HG03378 (cell line): ENCODE data around the gene NFILZ.
"Not testable (repeated sequence)": the region's sequence is repeated elsewhere in the genome, so short reads cannot be mapped to it uniquely, and the experiment has no call there.

Source experiments
- ATAC-seq: cut with Tn5 transposase; IDR thresholded peaks from one replicate; pipeline ENCODE4 v1.9.1; 2021; ENCODE audit warnings: mild to moderate bottlenecking, moderate library complexity; ENCODE audit not compliant: unreplicated experiment

Gene NFILZ

DNA sequence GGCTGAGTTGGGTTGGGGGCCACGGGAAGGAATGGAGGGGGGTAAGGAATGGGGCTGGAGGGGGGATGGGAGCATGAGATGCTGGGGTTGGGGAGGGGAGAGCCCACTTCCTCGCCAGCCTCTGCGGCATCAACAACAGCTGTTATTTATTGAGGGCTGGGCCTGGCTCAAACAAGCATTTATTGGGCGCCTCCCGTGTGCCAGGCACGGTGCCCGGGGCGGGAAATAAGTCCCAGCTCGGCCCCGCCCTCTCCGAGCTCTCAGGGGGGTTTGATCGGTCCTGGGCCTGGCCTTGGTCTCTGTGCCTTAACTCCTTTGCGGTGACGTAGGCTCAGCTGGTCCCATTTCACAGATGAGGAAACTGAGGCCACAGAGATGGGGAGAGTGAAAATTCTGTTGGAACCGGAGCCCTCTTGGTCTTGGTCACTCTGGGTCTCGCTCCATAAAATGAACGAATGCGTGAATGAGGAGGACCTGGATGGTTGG lies 19.0 kb upstream of the NFILZ start:
- ATAC-seq: no peak

DNA sequence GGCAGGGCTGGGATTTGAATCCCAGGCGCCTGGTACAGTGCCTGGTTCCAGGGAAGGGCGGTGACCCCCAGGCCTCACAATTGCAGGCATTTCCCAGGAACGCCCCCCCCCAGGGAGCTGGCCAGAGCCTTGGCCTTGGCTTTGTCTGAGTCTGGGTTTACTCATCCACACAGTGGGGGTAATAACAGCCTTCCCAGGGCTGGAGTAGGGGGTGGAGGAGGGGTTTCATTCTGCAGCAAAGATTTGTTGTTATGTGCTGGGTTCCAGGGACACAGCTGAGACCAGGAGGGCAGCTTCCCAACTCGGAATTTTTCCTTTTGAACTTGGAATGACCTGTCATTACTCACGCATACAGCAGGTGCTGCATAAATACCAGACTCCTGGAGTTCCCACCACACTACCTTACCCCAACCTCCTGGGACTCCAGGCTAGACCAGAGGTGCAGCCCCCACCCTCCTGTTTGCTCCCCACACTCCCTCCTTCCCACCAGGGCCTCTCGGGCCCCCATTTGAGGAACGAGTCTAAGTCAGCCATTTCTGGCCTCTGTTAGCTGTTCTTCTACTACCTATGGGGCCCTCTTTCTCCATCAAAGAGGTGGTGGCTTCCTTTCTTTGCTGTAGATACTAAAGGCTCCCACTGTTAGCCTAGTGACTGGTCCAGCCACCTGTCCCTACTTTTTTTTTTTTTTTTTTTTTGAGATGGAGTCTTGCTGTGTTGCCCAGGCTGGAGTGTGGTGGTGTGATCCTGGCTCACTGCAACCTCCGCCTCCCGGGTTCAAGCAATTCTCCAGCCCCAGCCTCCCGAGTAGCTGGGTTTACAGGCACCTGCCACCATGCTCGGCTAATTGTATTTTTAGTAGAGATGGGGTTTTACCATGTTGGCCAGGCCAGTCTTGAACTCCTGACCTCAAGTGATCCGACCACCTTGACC lies 18.3 kb upstream of the NFILZ start:
- no peak for ATAC-seq

DNA sequence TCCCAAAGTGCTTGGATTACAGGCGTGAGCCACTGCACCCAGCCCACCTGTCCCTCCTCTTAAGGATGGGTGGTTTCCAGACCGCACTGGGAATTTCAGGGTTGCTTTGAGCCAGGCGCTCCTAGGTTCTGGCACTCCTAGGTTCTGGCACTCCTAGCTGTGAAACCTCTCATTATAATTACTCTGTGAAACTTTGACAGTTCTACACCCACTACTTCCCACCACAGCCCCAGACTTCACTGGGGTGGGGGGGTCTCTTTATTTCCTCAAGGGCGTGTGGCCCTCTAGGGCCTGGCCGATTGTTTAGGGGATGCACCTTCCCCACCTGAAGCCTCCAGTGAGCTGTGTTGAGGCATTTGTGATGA lies 17.6 kb upstream of the NFILZ start:
- no peak for ATAC-seq

GRCh38 chr19:8614455-8614854 lies 16.0 kb upstream of the NFILZ start:
- no peak for ATAC-seq

DNA sequence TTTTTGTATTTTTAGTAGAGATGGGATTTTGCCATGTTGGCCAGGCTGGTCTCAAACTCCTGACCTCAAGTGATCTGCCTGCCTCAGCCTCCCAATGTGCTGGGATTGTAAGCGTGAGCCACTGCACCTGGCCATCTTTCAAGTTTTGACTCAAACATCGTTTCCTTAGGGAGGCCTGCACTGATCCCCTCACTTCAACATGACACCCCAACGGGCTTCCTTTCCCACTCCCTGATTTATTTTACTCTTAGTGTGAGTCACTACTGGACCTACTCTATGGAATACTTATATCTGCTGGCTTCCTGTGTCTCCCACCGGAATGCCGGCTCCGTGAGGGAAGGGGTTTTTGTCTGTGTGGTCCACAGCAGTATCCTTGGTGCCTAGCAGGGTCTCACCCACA lies 15.4 kb upstream of the NFILZ start:
- no peak for ATAC-seq

DNA sequence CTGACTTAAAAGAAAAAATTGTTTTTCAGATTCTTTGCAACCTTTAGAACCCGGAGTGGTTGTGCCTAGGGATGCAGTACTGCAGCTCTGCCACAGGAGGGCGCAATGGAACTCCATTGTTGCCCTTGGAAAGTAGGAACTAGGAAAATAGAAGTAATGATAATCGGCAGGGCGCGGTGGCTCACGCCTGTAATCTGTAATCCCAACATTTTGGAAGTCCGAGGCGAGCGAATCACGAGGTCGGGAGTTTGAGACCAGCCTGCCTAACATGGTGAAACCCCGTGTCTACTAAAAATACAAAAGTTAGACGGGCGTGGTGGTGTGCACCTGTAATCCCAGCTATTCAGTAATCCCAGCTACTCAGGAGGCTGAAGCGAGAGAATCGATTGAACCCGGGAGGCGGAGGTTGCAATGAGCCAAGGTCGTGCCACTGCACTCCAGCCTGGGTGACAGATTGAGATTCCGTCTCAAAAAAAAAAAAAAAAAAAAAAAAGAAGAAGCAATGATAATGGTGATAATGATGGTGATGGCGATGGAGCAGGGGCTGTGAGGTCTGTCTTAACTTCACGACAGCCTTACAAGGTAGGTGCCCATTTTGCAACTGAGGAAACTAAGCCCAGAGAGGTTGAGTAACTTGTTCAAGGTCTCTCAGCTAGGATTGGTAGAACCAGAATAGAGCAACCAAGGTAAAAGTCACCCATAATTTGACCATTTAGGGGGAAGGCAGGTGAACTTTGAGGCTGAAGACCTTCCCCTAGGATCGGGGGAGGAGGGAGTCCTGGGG lies 14.4 kb upstream of the NFILZ start:
- ATAC-seq: no peak

DNA sequence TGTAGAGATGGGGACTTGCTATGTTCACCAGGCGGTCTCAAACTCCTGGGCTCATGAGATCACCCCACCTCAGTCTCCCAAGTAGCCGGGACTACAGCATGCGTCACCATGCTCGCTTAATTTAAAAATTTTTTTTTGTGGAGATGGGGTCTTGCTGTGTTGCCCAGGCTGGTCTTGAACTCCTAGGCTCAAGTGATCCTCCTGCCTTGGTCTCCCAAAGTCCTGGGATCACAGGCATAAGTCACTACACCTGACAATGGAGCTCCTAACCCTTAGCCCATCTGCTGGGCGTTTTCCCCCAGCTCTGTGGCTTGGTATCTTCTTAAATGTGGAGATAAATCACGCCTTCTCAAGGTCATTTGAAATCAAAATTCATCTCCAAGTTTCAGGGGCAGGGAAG lies 13.6 kb upstream of the NFILZ start:
- no peak for ATAC-seq

GRCh38 chr19:8617325-8617724 lies 13.1 kb upstream of the NFILZ start:
- ATAC-seq: not testable (repeated sequence)

DNA sequence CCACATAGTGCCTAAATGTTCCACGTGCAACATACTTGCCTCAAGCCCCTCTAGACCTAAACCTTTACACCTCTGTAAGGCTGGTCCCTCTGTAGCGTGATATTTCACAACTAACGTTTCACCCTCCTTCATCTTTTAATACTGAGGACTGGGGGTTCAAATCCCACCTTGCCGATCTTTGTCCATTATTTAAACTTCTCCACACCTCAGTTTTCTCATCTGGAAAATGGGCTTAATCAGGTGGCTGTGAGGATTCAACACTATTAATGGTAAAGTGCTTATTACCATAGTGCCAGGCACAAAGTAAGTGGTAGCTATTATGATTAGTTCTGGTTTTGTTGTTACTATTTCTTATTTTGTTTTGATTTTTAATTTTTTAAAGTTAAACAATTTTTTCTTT lies 12.4 kb upstream of the NFILZ start:
- no peak for ATAC-seq

GRCh38 chr19:8618751-8619150 lies 11.7 kb upstream of the NFILZ start:
- ATAC-seq: no peak

- ATAC-seq: not testable (repeated sequence)
Measured at GRCh38 chr19:8622886-8623285, 7.5 kb upstream of the NFILZ start.

DNA sequence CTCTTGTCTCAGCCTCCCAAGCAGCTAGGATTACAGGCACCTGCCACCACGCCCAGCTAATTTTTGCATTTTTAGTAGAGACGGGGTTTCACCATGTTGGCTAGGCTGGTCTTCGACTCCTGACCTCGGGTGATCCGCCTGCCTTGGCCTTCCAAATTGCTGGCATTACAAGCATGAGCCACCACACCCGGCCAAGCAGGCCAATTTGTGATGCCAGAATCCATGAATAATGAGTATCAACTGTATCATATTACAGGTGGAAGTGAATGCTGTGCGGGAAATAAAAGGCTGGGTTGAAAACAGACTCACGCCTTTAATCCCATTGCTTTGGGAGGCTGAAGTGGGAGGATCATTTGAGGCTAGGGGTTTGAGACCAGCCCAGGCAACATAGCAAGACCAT lies 3.6 kb upstream of the NFILZ start:
- ATAC-seq: no peak

DNA sequence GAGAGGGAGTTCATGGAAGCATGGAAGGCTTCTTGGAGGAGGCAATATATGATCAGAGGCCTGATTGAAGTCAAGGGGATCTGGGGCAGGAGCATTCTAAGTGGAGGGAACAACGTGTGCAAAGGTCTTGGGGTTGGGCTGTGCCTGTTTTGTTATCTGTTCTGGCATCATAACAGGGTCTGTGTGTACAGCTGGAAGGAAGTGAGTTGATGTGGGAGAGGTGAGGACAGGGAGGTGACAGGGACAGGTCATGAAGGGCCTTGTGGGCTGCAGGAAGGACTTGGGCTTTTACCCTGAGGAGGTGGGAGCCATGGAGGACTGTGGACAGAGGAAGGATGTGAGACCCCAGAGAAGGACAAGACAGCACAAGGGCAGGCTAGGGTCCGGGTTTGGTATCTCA lies 1.2 kb upstream of the NFILZ start:
- ATAC-seq: no peak

GRCh38 chr19:8630796-8631424 lies 477 bp downstream of the NFILZ start:
- no peak for ATAC-seq

GRCh38 chr19:8631425-8631819 lies 989 bp downstream of the NFILZ start:
- no peak for ATAC-seq

- ATAC-seq: no peak
Measured at GRCh38 chr19:8635422-8635821, 5.0 kb downstream of the NFILZ start.

GRCh38 chr19:8637070-8637469 lies 6.6 kb downstream of the NFILZ start:
- not testable (repeated sequence) for ATAC-seq

- no peak for ATAC-seq
Measured at GRCh38 chr19:8638078-8638619, 7.7 kb downstream of the NFILZ start.

GRCh38 chr19:8639821-8640401 lies 9.5 kb downstream of the NFILZ start:
- no peak for ATAC-seq

GRCh38 chr19:8640402-8641004 lies 10.1 kb downstream of the NFILZ start:
- ATAC-seq: no peak
